H1 (cell line): ENCODE data around the gene RAVER2. TPM values are rescaled to one million over a fixed set of nuclear protein-coding genes. Genes with fewer than 3 reads are reported as not detected.

Experiments
- CTCF ChIA-PET: fragments of 300-600 bp; sonication (Branson Sonifier 250); formaldehyde crosslinking; loops from one replicate; lab custom pipeline; 2021; ENCODE audit not compliant: partially characterized antibody; lab: Charles Lee
- POLR2A ChIA-PET: fragments of 300-600 bp; sonication (Branson Sonifier 250); formaldehyde crosslinking; loops from one replicate; lab custom pipeline; 2021; ENCODE audit warnings: inconsistent platforms; ENCODE audit not compliant: partially characterized antibody; lab: Charles Lee
- DNase-seq, 2 experiments: peaks; one replicate each; pipeline versions ENCODE4 v3.0.0 to v3.0.0-alpha.2; 2010 to 2022; ENCODE audit warnings: low spot score in 2 of 2, low read depth in 1 of 2, mixed read lengths in 1 of 2
- FAIRE-seq: peaks from 2 replicates; lab custom pipeline; 2011; peaks lifted over from hg19 to GRCh38; lab: Jason Lieb, UNC
- H2AFZ ChIP-seq: 2 replicates; pipeline ENCODE4 v1.8.1; 2012; ENCODE audit warnings: low read length, inconsistent platforms
- H2AK5ac ChIP-seq: 2 replicates; pipeline ENCODE4 v1.6.1; 2013; ENCODE audit warnings: low read depth, low read length
- H2BK120ac ChIP-seq: replicated peaks from 2 replicates; pipeline ENCODE3; 2013; ENCODE audit warnings: low read depth, low read length, inconsistent platforms
- H2BK12ac ChIP-seq: 2 replicates; pipeline ENCODE4 v1.6.1; 2013; ENCODE audit warnings: low read depth, low read length
- H2BK15ac ChIP-seq: 2 replicates; pipeline ENCODE4 v1.6.1; 2013; ENCODE audit warnings: low read length
- H2BK20ac ChIP-seq: 2 replicates; pipeline ENCODE4 v1.6.1; 2013; ENCODE audit warnings: low read length
- H2BK5ac ChIP-seq: 2 replicates; pipeline ENCODE4 v1.6.1; 2013; ENCODE audit warnings: low read depth, low read length
- H3K14ac ChIP-seq: 2 replicates; pipeline ENCODE4 v1.6.1; 2013; ENCODE audit warnings: inconsistent platforms; ENCODE audit not compliant: insufficient read length
- H3K18ac ChIP-seq: 2 replicates; pipeline ENCODE4 v1.6.1; 2013; ENCODE audit warnings: low read length; ENCODE audit errors: extremely low read depth
- H3K23ac ChIP-seq: 2 replicates; pipeline ENCODE4 v1.6.1; 2013; ENCODE audit warnings: inconsistent platforms; ENCODE audit not compliant: insufficient read length
- H3K23me2 ChIP-seq: 2 replicates; pipeline ENCODE4 v1.6.1; 2013; ENCODE audit warnings: low read depth, low read length
- H3K27ac ChIP-seq: 2 replicates; pipeline ENCODE4 v1.6.1; 2011; ENCODE audit warnings: low read depth, low read length, inconsistent platforms
- H3K27me3 ChIP-seq, 4 experiments: replicated peaks in 1 of 4; 1 replicate in 1 of 4; 2 replicates in 3 of 4; pipeline versions ENCODE4 v1.6.1 to v1.8.1; 2011 to 2013; ENCODE audit warnings: low read length in 3 of 4, mild to moderate bottlenecking in 3 of 4, inconsistent platforms in 2 of 4, mixed read lengths in 2 of 4, moderate library complexity in 1 of 4; ENCODE audit not compliant: control insufficient read depth in 3 of 4, insufficient read depth in 3 of 4; ENCODE audit errors: extremely low read depth in 1 of 4
- H3K36me3 ChIP-seq, 4 experiments: 2 replicates each; pipeline versions ENCODE4 v1.6.1 to v1.8.1; 2011 to 2013; ENCODE audit warnings: mild to moderate bottlenecking in 4 of 4, low read length in 3 of 4, moderate library complexity in 2 of 4, control low read depth in 1 of 4, inconsistent platforms in 1 of 4; ENCODE audit not compliant: insufficient read depth in 4 of 4, control insufficient read depth in 2 of 4
- H3K4ac ChIP-seq: replicated peaks from 2 replicates; pipeline ENCODE3; 2013; ENCODE audit warnings: low read length, low read depth, mixed read lengths, inconsistent platforms; ENCODE audit not compliant: insufficient read length
- H3K4me1 ChIP-seq, 4 experiments: replicated peaks in 1 of 4; 1 replicate in 1 of 4; 2 replicates in 3 of 4; pipeline versions ENCODE4 v1.6.1 to v1.8.1; 2011 to 2013; ENCODE audit warnings: low read length in 3 of 4, inconsistent platforms in 2 of 4, mixed read lengths in 1 of 4; ENCODE audit not compliant: insufficient read depth in 4 of 4, control insufficient read depth in 3 of 4
- H3K4me2 ChIP-seq, 2 experiments: 2 replicates each; pipeline versions ENCODE4 v1.6.1 to v1.8.1; 2011 to 2013; ENCODE audit warnings: low read depth in 2 of 2, low read length in 2 of 2, control low read depth in 1 of 2, inconsistent platforms in 1 of 2, mild to moderate bottlenecking in 1 of 2; ENCODE audit not compliant: insufficient read depth in 1 of 2
- H3K4me3 ChIP-seq, 4 experiments: fragments of 200-600, 300-600 bp in 1 of 4; sonication (generic), shearing (Covaris generic), sonication (Bioruptor Twin) in 1 of 4; 2 replicates each; pipeline versions ENCODE4 v1.5.1 to v1.8.1; 2011 to 2016; ENCODE audit warnings: low read length in 4 of 4, low read depth in 3 of 4, control low read depth in 2 of 4, inconsistent platforms in 2 of 4, mild to moderate bottlenecking in 2 of 4, mixed read lengths in 1 of 4, moderate library complexity in 1 of 4; ENCODE audit not compliant: insufficient read depth in 2 of 4; ENCODE audit errors: extremely low read depth in 1 of 4
- H3K56ac ChIP-seq: replicated peaks from 2 replicates; pipeline ENCODE3; 2013; ENCODE audit warnings: low read depth, mild to moderate bottlenecking, mixed read lengths, low read length, inconsistent platforms; ENCODE audit not compliant: insufficient read length
- H3K79me1 ChIP-seq: 2 replicates; pipeline ENCODE4 v1.6.1; 2013; ENCODE audit warnings: low read depth, low read length, control low read depth
- H3K79me2 ChIP-seq, 2 experiments: 2 replicates each; pipeline versions ENCODE4 v1.6.1 to v1.8.1; 2012 to 2013; ENCODE audit warnings: low read length in 2 of 2, mild to moderate bottlenecking in 2 of 2, inconsistent platforms in 1 of 2; ENCODE audit not compliant: insufficient read depth in 2 of 2, control insufficient read depth in 1 of 2
- H3K9ac ChIP-seq, 4 experiments: replicated peaks in 1 of 4; 1 replicate in 1 of 4; 2 replicates in 3 of 4; pipeline versions ENCODE4 v1.6.1 to v1.8.1; 2011 to 2013; ENCODE audit warnings: low read depth in 3 of 4, low read length in 3 of 4, control low read depth in 2 of 4, mild to moderate bottlenecking in 2 of 4, moderate library complexity in 2 of 4, inconsistent platforms in 1 of 4; ENCODE audit errors: extremely low read depth in 1 of 4
- H3K9me3 ChIP-seq, 2 experiments: 2 replicates each; pipeline versions ENCODE4 v1.6.1 to v1.8.1; 2012 to 2013; ENCODE audit warnings: mild to moderate bottlenecking in 2 of 2, moderate library complexity in 2 of 2, control low read depth in 1 of 2, inconsistent platforms in 1 of 2, low read depth in 1 of 2, low read length in 1 of 2, mixed read lengths in 1 of 2; ENCODE audit not compliant: insufficient read depth in 2 of 2
- H4K20me1 ChIP-seq, 2 experiments: replicated peaks in 1 of 2; 2 replicates each; pipeline versions ENCODE3 to v1.8.1; 2011 to 2013; ENCODE audit warnings: inconsistent platforms in 2 of 2, low read length in 2 of 2, mild to moderate bottlenecking in 1 of 2; ENCODE audit not compliant: insufficient read depth in 2 of 2, control insufficient read depth in 1 of 2
- H4K5ac ChIP-seq: 2 replicates; pipeline ENCODE4 v1.6.1; 2013; ENCODE audit warnings: low read length, low read depth, mixed read lengths, inconsistent platforms; ENCODE audit not compliant: insufficient read length
- H4K8ac ChIP-seq: 2 replicates; pipeline ENCODE4 v1.8.0; 2013; ENCODE audit warnings: mild to moderate bottlenecking, moderate library complexity, low read length, inconsistent platforms; ENCODE audit not compliant: insufficient read depth; ENCODE audit errors: extremely low read depth
- H4K91ac ChIP-seq: replicated peaks from 2 replicates; pipeline ENCODE3; 2013; ENCODE audit warnings: low read length, mixed read lengths, inconsistent platforms; ENCODE audit not compliant: insufficient read length
- BCL11A ChIP-seq, 2 experiments: IDR thresholded peaks; one replicate each; pipeline ENCODE4 v1.6.1; 2011; ENCODE audit warnings: low read depth in 2 of 2, low read length in 2 of 2, mild to moderate bottlenecking in 2 of 2
- E2F6 ChIP-seq: IDR thresholded peaks from 2 replicates; pipeline ENCODE4 v1.6.1; 2012; ENCODE audit warnings: inconsistent platforms
- EGR1 ChIP-seq: IDR thresholded peaks from 2 replicates; pipeline ENCODE4 v1.6.1; 2011; ENCODE audit warnings: low read depth, low read length, borderline replicate concordance
- FOSL1 ChIP-seq: IDR thresholded peaks from 2 replicates; pipeline ENCODE4 v1.6.1; 2011; ENCODE audit warnings: mild to moderate bottlenecking, low read depth, low read length, moderate library complexity; ENCODE audit not compliant: insufficient read depth
- WGBS, 2 experiments: shearing (Covaris generic) in 1 of 2; methylation state at CpG; one replicate each; pipeline versions ENCODE4 v1.1.6 to v1.1.7; 2013 to 2015; ENCODE audit warnings: low lambda C conversion rate in 2 of 2, mixed read lengths in 2 of 2, inconsistent platforms in 1 of 2, low coverage in 1 of 2, missing lambda C conversion rate in 1 of 2; ENCODE audit not compliant: insufficient replicate concordance in 2 of 2, insufficient coverage in 1 of 2, insufficient read length in 1 of 2; ENCODE audit errors: extremely low coverage in 1 of 2, missing lambda C conversion rate in 1 of 2; 5-methylcytosine and 5-hydroxymethylcytosine counted together
- polyA plus RNA-seq, 7 experiments: library from polyadenylated mRNA; depleted of rRNA in 3 of 7; stranded (reverse) in 5 of 7; unstranded in 2 of 7; fragments of >200 nt in 5 of 7; fragments of 200-250 nt in 2 of 7; gene quantifications; 1 replicate in 5 of 7; 2 replicates in 1 of 7; 4 replicates in 1 of 7; pipeline versions ENCODE4 v1.2.1 to v1.2.3, GENCODE V29; 2011 to 2013; ENCODE audit warnings: missing spikeins in 2 of 7, mixed read lengths in 2 of 7
- total RNA-seq: library from RNA; stranded (reverse); fragmentation: NEBNext Ultra II Directional; extraction: Animal tissue kit (Norgen Biotek cat#: 25700); gene quantifications from 2 replicates; pipeline ENCODE4 v1.2.1, GENCODE V29; 2021

RAVER2 gene
- total and polyA plus RNA-seq, 2 of the 8 experiments (the other 6 are each of a cell fraction or from before 2014, with no cell fraction given) = 10.5 to 19.5 TPM

GRCh38 chr1:64759968-64760367, 15.1 kb downstream of the RAVER2 start:
- no peak overlapping the region for H2AFZ ChIP-seq
- no peak overlapping the region for H2BK12ac ChIP-seq
- H3K4me3 ChIP-seq = no peak overlapping the region
- WGBS, 2 experiments = 57% methylated on average over 1 of the region's 1 CpG; no CpG with 5 or more reads in 1 of the 2 experiments
- POLR2A ChIA-PET = interaction anchor here (1.1 kb wide), 1 partner anchor 8 kb away, joined by 3 read pairs; no protein-coding TSS in a partner anchor
- H3K36me3 ChIP-seq = 0 out of 8 replicates have a peak, but pooled peaks cover 0 to 3% (median 0%) of the 10 kb centered on the region in 4 experiments
- H3K79me2 ChIP-seq = peaks cover 0 to 35% of the 10 kb centered on the region in 2 experiments; a peak in 2 of 4 replicates
- H2BK15ac ChIP-seq = no peak overlapping the region
- H3K14ac ChIP-seq = no peak overlapping the region
- no peaks in the 10 kb centered on the region for H3K23me2 ChIP-seq
- TF ChIP-seq E2F6 = no peak
- no peak for TF ChIP-seq EGR1
- no peak for TF ChIP-seq BCL11A (IDR thresholded peaks at IDR 0.05; ENCODE audit: low read depth in 2 of 2, low read length in 2 of 2)
- TF ChIP-seq FOSL1 = no peak
- TF ChIP-seq, all 59 proteins: peak for 0
- H3K18ac ChIP-seq = no peak overlapping the region
- H3K4me1 ChIP-seq = no peaks in the 10 kb centered on the region; a peak in 1 of 7 replicates
- CTCF ChIA-PET = interaction anchor here (1.0 to 1.4 kb wide), 3 partner anchors 8 to 74 kb away, joined by 3 to 5 read pairs (median 4); no protein-coding TSS in a partner anchor
- FAIRE-seq (no peak), DNase-seq (no peak)
- H2BK5ac ChIP-seq = no peak overlapping the region; the same call in 1 of the 2 replicates
- H3K9me3 ChIP-seq = no peaks in the 10 kb centered on the region; a peak in 2 of 4 replicates
- no peak overlapping the region for H4K5ac ChIP-seq
- H3K4ac ChIP-seq = no peak overlapping the region
- H3K4me2 ChIP-seq = no peak overlapping the region
- H2AK5ac ChIP-seq = no peak overlapping the region
- H3K56ac ChIP-seq = no peak overlapping the region
- no peaks in the 10 kb centered on the region for H4K20me1 ChIP-seq
- peaks cover 2% of the 10 kb centered on the region; the same call in 1 of the 2 replicates for H3K79me1 ChIP-seq
- no peak overlapping the region for H2BK20ac ChIP-seq
- H3K27me3 ChIP-seq = no peaks in the 10 kb centered on the region
- H4K8ac ChIP-seq = no peak overlapping the region
- H3K23ac ChIP-seq = no peak overlapping the region
- H2BK120ac ChIP-seq = no peak overlapping the region
- H4K91ac ChIP-seq = no peak overlapping the region
- no peak overlapping the region for H3K9ac ChIP-seq
- H3K27ac ChIP-seq = no peak overlapping the region
